Karpas-422 (cell line): ENCODE measurements around the gene ANKRD40. TPM values are rescaled to one million over a fixed set of nuclear protein-coding genes. Genes with fewer than 3 reads are reported as not detected.
A peak's percentile ranks its signal among the peaks of the same experiment; 100 is the strongest.
"Not testable (repeated sequence)": the region's sequence is repeated elsewhere in the genome, so short reads cannot be mapped to it uniquely, and the experiment has no call there.

Source experiments
- DNase-seq: peaks from one replicate; pipeline ENCODE4 v3.0.0-alpha.2; 2015
- H2AFZ ChIP-seq: fragments of 200-600 bp; sonication (generic); 2 replicates; pipeline ENCODE4 v1.6.1; 2014; ENCODE audit warnings: antibody characterized with exemption, low read length, mixed read lengths
- H3K27ac ChIP-seq: fragments of 200-600 bp; sonication (generic); 2 replicates; pipeline ENCODE4 v1.5.1; 2014; ENCODE audit warnings: mild to moderate bottlenecking, low read length, moderate library complexity
- H3K27me3 ChIP-seq: fragments of 200-600 bp; sonication (generic); 2 replicates; pipeline ENCODE4 v1.6.1; 2014; ENCODE audit warnings: low read length, mixed read lengths
- H3K36me3 ChIP-seq: fragments of 200-600 bp; sonication (generic); 2 replicates; pipeline ENCODE4 v1.6.1; 2014; ENCODE audit warnings: low read length, mixed read lengths; ENCODE audit not compliant: insufficient read depth
- H3K4me1 ChIP-seq: fragments of 200-600 bp; sonication (generic); 2 replicates; pipeline ENCODE4 v1.6.1; 2014; ENCODE audit warnings: mild to moderate bottlenecking, low read length, mixed read lengths
- H3K4me2 ChIP-seq: fragments of 200-600 bp; sonication (generic); 2 replicates; pipeline ENCODE4 v1.6.1; 2014; ENCODE audit warnings: low read length, low read depth, mild to moderate bottlenecking; ENCODE audit not compliant: poor library complexity, severe bottlenecking
- H3K4me3 ChIP-seq: fragments of 200-600 bp; sonication (generic); 2 replicates; pipeline ENCODE4 v1.5.1; 2014; ENCODE audit warnings: mild to moderate bottlenecking, antibody characterized with exemption, low read length, mixed read lengths
- H3K79me2 ChIP-seq: fragments of 200-600 bp; sonication (generic); 2 replicates; pipeline ENCODE4 v1.6.1; 2014; ENCODE audit warnings: mild to moderate bottlenecking, low read length, mixed read lengths
- H3K9ac ChIP-seq: fragments of 200-600 bp; sonication (generic); 2 replicates; pipeline ENCODE4 v1.6.0; 2014; ENCODE audit warnings: low read length
- H3K9me2 ChIP-seq: fragments of 200-600 bp; sonication (generic), shearing (Covaris generic); replicated peaks from 2 replicates; pipeline ENCODE4 v1.6.0; 2014; ENCODE audit warnings: mild to moderate bottlenecking, low read length, moderate library complexity; ENCODE audit not compliant: insufficient read depth
- H3K9me3 ChIP-seq: fragments of 300-700, 200-600 bp; sonication (generic); 2 replicates; pipeline ENCODE4 v1.6.1; 2014; ENCODE audit warnings: low read length, mixed read lengths
- H4K20me1 ChIP-seq: fragments of 200-600 bp; sonication (generic); 2 replicates; pipeline ENCODE4 v1.6.1; 2014; ENCODE audit warnings: mild to moderate bottlenecking, antibody characterized with exemption, low read length, low read depth; ENCODE audit not compliant: insufficient read depth
- total RNA-seq: library from RNA; depleted of rRNA; stranded (reverse); fragments of >200 nt; shearing (Covaris generic); gene quantifications from 2 replicates; pipeline ENCODE4 v1.2.3, GENCODE V29; 2014; ENCODE audit warnings: low replicate concordance

Gene ANKRD40
- total RNA-seq, 1 experiment from 2014 or later: 34.1 TPM

GRCh38 chr17:50719924-50720794 is 12.4 kb upstream of the ANKRD40 start:
- Histone ChIP-seq H2AFZ (peak overlapping the region; percentile 20; the same call in 1 of the 2 replicates), H3K27me3 (no peaks in the 10 kb centered on the region), H3K9me2 (no peaks in the 10 kb centered on the region), H3K4me1 (peaks cover 27% of the 10 kb centered on the region), H3K4me3 (peak overlapping the region; percentile 84), H3K36me3 (peaks cover 18% of the 10 kb centered on the region; the same call in 1 of the 2 replicates), H3K4me2 (peak overlapping the region; percentile 91), H4K20me1 (peaks cover 54% of the 10 kb centered on the region), H3K9me3 (no peaks in the 10 kb centered on the region), H3K9ac (peak overlapping the region; percentile 98), H3K79me2 (peaks cover 58% of the 10 kb centered on the region), H3K27ac (peak overlapping the region; percentile 88)
- peak; percentile 51 for DNase-seq

- Histone ChIP-seq H3K4me3 (peak within 1 kb of the TSS; percentile 84), H3K9ac (peak within 1 kb of the TSS; percentile 98), H3K9me3 (no peaks in the 10 kb centered on the region), H3K27ac (peak within 1 kb of the TSS; percentile 88), H3K79me2 (peaks cover 50% of the 10 kb centered on the region), H3K36me3 (peaks cover 18% of the 10 kb centered on the region; the same call in 1 of the 2 replicates), H2AFZ (peak within 1 kb of the TSS; percentile 95), H3K4me1 (peaks cover 27% of the 10 kb centered on the region), H3K27me3 (no peaks in the 10 kb centered on the region), H3K9me2 (no peaks in the 10 kb centered on the region), H3K4me2 (peak within 1 kb of the TSS; percentile 91), H4K20me1 (peaks cover 46% of the 10 kb centered on the region)
- DNase-seq: peak; percentile 97
These were observed 11.6 kb upstream of the ANKRD40 start, which contains the start of gene LUC7L3 for GRCh38 chr17:50719144-50719923. Gene LUC7L3, plus strand, starts transcription at chr17:50719603. Its CDS starts 130 bp downstream, at chr17:50719733.

- no peaks in the 10 kb centered on the region for H3K36me3 ChIP-seq
- peaks cover 5% of the 10 kb centered on the region for H3K4me1 ChIP-seq
- H4K20me1 ChIP-seq: peaks cover 7% of the 10 kb centered on the region
- no peak for DNase-seq
- no peaks in the 10 kb centered on the region for H3K27me3 ChIP-seq
- H3K9me2 ChIP-seq: no peaks in the 10 kb centered on the region
- no peak overlapping the region for H3K9ac ChIP-seq
- no peak overlapping the region for H3K4me2 ChIP-seq
- no peak overlapping the region for H3K4me3 ChIP-seq
- H3K9me3 ChIP-seq: no peaks in the 10 kb centered on the region
- H2AFZ ChIP-seq: no peak overlapping the region
- peaks cover 11% of the 10 kb centered on the region for H3K79me2 ChIP-seq
- no peak overlapping the region for H3K27ac ChIP-seq
These were observed 7.8 kb upstream of the ANKRD40 start for GRCh38 chr17:50715471-50715870.

DNA sequence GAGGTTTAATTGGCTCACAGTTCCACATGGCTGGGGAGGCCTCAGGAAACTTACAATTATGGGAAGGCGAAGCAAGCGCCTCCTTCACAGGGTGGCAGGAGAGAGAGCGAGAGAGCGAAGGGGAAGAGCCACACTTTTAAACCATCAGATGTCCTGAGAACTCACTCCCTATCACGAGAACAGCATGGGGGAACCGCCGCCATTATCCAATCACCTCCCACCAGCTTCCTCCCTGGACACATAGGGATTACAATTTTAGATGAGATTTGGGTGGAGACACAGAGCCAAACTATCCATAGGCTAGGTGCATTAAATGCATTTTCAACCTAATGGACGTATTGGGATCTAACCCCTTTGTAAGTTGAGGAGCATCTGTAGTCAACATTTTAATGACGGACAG is 4.9 kb upstream of the ANKRD40 start:
- H3K27me3 ChIP-seq: no peaks in the 10 kb centered on the region
- no peak overlapping the region for H3K4me3 ChIP-seq
- no peaks in the 10 kb centered on the region for H3K9me3 ChIP-seq
- H3K79me2 ChIP-seq: peaks cover 17% of the 10 kb centered on the region
- H3K4me2 ChIP-seq: no peak overlapping the region
- peaks cover 21% of the 10 kb centered on the region for H3K4me1 ChIP-seq
- no peaks in the 10 kb centered on the region for H3K36me3 ChIP-seq
- H3K9me2 ChIP-seq: no peaks in the 10 kb centered on the region
- H3K27ac ChIP-seq: no peak overlapping the region
- no peaks in the 10 kb centered on the region for H4K20me1 ChIP-seq
- H3K9ac ChIP-seq: no peak overlapping the region
- DNase-seq: no peak
- H2AFZ ChIP-seq: no peak overlapping the region

DNA sequence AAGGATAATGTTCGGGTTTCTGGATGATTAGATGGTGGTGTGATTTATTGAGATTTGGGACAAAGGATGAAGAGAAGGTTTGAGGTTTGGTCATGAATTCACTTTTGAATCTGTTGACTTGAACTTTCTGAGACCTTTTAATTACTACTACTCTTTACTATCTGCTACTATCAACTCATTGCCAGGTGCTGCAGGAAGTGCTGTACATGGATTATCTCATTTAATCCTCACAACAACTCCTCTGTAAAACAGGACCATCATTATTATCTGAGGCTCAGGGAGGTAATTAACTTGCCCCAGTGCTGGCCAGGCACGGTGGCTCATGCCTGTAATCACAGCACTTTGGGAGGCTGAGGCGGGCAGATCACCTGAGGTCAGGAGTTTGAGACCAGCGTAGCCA is 2.9 kb upstream of the ANKRD40 start:
- Histone ChIP-seq H3K4me2 (no peak overlapping the region), H3K36me3 (no peaks in the 10 kb centered on the region), H3K27ac (no peak overlapping the region), H3K9ac (no peak overlapping the region), H2AFZ (no peak overlapping the region), H3K4me1 (peaks cover 29% of the 10 kb centered on the region), H4K20me1 (no peaks in the 10 kb centered on the region), H3K79me2 (peaks cover 35% of the 10 kb centered on the region), H3K27me3 (no peaks in the 10 kb centered on the region), H3K4me3 (no peak overlapping the region), H3K9me3 (no peaks in the 10 kb centered on the region), H3K9me2 (no peaks in the 10 kb centered on the region)
- DNase-seq: no peak

GRCh38 chr17:50710025-50710424 is 2.3 kb upstream of the ANKRD40 start:
- Histone ChIP-seq H2AFZ (no peak overlapping the region), H3K9me2 (no peaks in the 10 kb centered on the region), H4K20me1 (no peaks in the 10 kb centered on the region), H3K27ac (no peak overlapping the region), H3K27me3 (no peaks in the 10 kb centered on the region), H3K9ac (no peak overlapping the region), H3K4me3 (no peak overlapping the region), H3K4me1 (peaks cover 29% of the 10 kb centered on the region), H3K4me2 (no peak overlapping the region), H3K36me3 (no peaks in the 10 kb centered on the region), H3K79me2 (peaks cover 41% of the 10 kb centered on the region), H3K9me3 (no peaks in the 10 kb centered on the region)
- peak; percentile 51 for DNase-seq

DNA sequence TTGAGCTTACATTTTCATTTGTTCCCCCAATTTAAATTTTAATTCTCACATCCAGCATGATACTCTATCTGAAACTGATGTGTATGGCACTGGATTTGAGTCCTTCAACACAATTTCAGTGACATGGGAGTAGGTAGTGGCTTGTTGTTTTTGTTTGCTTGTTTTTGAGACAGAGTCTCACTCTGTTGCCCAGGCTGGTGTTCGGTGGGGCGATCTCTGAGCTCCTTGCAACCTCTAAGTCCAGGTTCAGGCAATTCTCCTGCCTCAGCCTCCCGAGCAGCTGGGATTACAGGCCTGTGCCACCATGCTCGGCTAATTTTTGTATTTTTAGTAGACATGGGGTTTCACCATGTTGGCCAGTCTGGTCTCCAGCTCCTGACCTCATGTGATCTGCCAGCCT is 1.3 kb upstream of the ANKRD40 start:
- H3K9ac ChIP-seq: peak overlapping the region; percentile 90
- H3K27ac ChIP-seq: peak overlapping the region; percentile 88
- not testable (repeated sequence) for H3K27me3 ChIP-seq, H3K9me3 ChIP-seq, H4K20me1 ChIP-seq, H3K36me3 ChIP-seq, DNase-seq, H3K9me2 ChIP-seq
- H2AFZ ChIP-seq: peak overlapping the region; percentile 68; the same call in 1 of the 2 replicates
- H3K4me1 ChIP-seq: peaks cover 29% of the 10 kb centered on the region
- peak overlapping the region; percentile 91 for H3K4me3 ChIP-seq
- peaks cover 50% of the 10 kb centered on the region for H3K79me2 ChIP-seq
- peak overlapping the region; percentile 90 for H3K4me2 ChIP-seq
